Loucy (cell line): Measurements from ENCODE around the gene FSTL4.

Experiments used
- EZH2phosphoT487 ChIP-seq: fragments of 200-600 bp; IDR thresholded peaks from 2 replicates; pipeline ENCODE4 v1.6.1; 2018; ENCODE audit warnings: antibody characterized with exemption, mild to moderate bottlenecking, moderate library complexity, borderline replicate concordance
- TF ChIP-seq, protein P1 (sequence below): fragments of 200-600 bp; sonication (generic); conservative IDR thresholded peaks from 2 replicates; pipeline ENCODE4 v1.5.1; 2014; ENCODE audit warnings: mild to moderate bottlenecking, antibody characterized with exemption, low read length

DNA sequence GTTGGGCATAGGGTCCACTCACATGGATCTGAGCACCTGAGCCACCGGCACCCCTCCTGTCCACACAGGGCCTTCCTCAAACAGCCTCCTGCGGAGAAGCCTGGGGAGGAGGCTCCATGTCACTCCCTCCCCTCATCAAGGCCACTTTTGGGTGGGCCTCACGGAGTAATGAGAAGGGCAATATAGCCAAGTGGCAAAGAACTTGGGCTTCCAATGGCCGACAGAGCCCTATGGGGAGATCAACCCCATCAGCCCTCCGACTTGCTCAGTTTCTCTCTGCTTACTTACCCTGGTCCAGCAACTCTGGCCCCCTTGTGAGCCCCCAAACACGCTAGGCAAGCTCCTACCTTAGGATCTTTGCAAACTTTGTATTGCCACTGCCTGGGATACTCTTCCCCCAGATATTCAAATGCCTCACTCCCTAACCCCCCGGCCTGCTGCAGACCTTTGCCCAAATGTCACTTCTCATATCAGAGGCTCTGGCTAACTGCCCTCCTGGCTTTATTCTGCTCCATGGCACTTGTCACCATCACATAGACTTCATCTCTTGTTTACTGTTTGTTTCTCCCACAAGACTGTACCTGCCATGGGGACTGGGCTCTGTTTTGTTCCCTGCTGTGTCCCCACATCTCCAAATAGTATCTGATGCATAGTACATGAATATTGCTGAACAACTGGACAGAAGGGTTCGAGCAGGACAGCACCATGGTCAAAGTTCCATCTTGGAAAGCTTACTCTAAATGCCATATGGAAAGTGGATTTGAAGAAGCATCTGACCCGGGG lies 220.8 kb downstream of the FSTL4 start:
- TF ChIP-seq, protein P1, sequence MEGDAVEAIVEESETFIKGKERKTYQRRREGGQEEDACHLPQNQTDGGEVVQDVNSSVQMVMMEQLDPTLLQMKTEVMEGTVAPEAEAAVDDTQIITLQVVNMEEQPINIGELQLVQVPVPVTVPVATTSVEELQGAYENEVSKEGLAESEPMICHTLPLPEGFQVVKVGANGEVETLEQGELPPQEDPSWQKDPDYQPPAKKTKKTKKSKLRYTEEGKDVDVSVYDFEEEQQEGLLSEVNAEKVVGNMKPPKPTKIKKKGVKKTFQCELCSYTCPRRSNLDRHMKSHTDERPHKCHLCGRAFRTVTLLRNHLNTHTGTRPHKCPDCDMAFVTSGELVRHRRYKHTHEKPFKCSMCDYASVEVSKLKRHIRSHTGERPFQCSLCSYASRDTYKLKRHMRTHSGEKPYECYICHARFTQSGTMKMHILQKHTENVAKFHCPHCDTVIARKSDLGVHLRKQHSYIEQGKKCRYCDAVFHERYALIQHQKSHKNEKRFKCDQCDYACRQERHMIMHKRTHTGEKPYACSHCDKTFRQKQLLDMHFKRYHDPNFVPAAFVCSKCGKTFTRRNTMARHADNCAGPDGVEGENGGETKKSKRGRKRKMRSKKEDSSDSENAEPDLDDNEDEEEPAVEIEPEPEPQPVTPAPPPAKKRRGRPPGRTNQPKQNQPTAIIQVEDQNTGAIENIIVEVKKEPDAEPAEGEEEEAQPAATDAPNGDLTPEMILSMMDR: no peak
- TF ChIP-seq EZH2phosphoT487: no peak
